HG03095 (cell line): Measurements from ENCODE around the gene SERPINB8.
"Not testable (repeated sequence)": the region's sequence is repeated elsewhere in the genome, so short reads cannot be mapped to it uniquely, and the experiment has no call there.

Experiments
- ATAC-seq: cut with Tn5 transposase; IDR thresholded peaks from one replicate; pipeline ENCODE4 v1.9.1; 2021; ENCODE audit warnings: moderate library complexity; ENCODE audit not compliant: unreplicated experiment

The SERPINB8 gene

GRCh38 chr18:63969942-63970808 lies at the start of gene SERPINB8:
Gene SERPINB8, plus strand, starts transcription at chr18:63970081. Its CDS starts 8,228 bp downstream, at chr18:63978309.
- peak; percentile 88 for ATAC-seq

GRCh38 chr18:63922049-63922448 lies 47.8 kb upstream of the SERPINB8 start:
- no peak for ATAC-seq

GRCh38 chr18:63924551-63924950 lies 45.3 kb upstream of the SERPINB8 start:
- ATAC-seq = no peak

- no peak for ATAC-seq
Measured at GRCh38 chr18:63928331-63928730, 41.5 kb upstream of the SERPINB8 start.

GRCh38 chr18:63929369-63929768 lies 40.5 kb upstream of the SERPINB8 start:
- not testable (repeated sequence) for ATAC-seq

GRCh38 chr18:63930773-63931354 lies 39.0 kb upstream of the SERPINB8 start:
- ATAC-seq = no peak

- peak; percentile 98 for ATAC-seq
Measured at GRCh38 chr18:63936156-63936931, 33.5 kb upstream of the SERPINB8 start.

GRCh38 chr18:63936932-63937393 lies 32.9 kb upstream of the SERPINB8 start:
- ATAC-seq = peak; percentile 39

GRCh38 chr18:63940008-63940407 lies 29.9 kb upstream of the SERPINB8 start:
- no peak for ATAC-seq

GRCh38 chr18:63940543-63941050 lies 29.3 kb upstream of the SERPINB8 start:
- not testable (repeated sequence) for ATAC-seq

- ATAC-seq = no peak
Measured at GRCh38 chr18:63947051-63947790, 22.7 kb upstream of the SERPINB8 start.

- ATAC-seq = peak; percentile 93
Measured at GRCh38 chr18:63949068-63949737, 20.7 kb upstream of the SERPINB8 start, which contains the start of gene HMSD. Gene HMSD, plus strand, starts transcription at chr18:63949301. Its CDS starts 4,155 bp downstream, at chr18:63953456.

- ATAC-seq = peak; percentile 45
Measured at GRCh38 chr18:63951302-63951705, 18.6 kb upstream of the SERPINB8 start.

- ATAC-seq = no peak
Measured at GRCh38 chr18:63953811-63954210, 16.1 kb upstream of the SERPINB8 start.

GRCh38 chr18:63956755-63957154 lies 13.1 kb upstream of the SERPINB8 start:
- ATAC-seq = no peak

- no peak for ATAC-seq
Measured at GRCh38 chr18:63960891-63961290, 9.0 kb upstream of the SERPINB8 start.

GRCh38 chr18:63961435-63961980 lies 8.4 kb upstream of the SERPINB8 start:
- ATAC-seq = no peak

- no peak for ATAC-seq
Measured at GRCh38 chr18:63962137-63962536, 7.7 kb upstream of the SERPINB8 start.

- ATAC-seq = peak; percentile 80
Measured at GRCh38 chr18:63963615-63964256, 6.1 kb upstream of the SERPINB8 start.
